B cell (primary cell): ENCODE measurements around the gene MAN1A1. TPM values are rescaled to one million over a fixed set of nuclear protein-coding genes. Genes with fewer than 3 reads are reported as not detected.

ENCODE experiments used
- ATAC-seq: fragments of 200-7000 bp; cut with Tn5 transposase; one replicate; pipeline ENCODE4 v1.10.0; 2021; ENCODE audit warnings: low read depth, mild to moderate bottlenecking, moderate number of reproducible peaks, moderate library complexity
- CTCF ChIA-PET: fragments of 350-600 bp; sonication (Branson Sonifier 250); formaldehyde crosslinking; loops from one replicate; lab custom pipeline; 2021; ENCODE audit warnings: antibody characterized with exemption, inconsistent platforms; lab: Charles Lee
- POLR2A ChIA-PET: fragments of 350-600 bp; sonication (Branson Sonifier 250); formaldehyde crosslinking; loops from one replicate; lab custom pipeline; 2021; ENCODE audit warnings: antibody characterized with exemption; lab: Charles Lee
- DNase-seq: peaks from one replicate; pipeline ENCODE4 v3.0.0; 2013
- H2AFZ ChIP-seq: 2 replicates; pipeline ENCODE4 v1.6.1; 2012; ENCODE audit warnings: mild to moderate bottlenecking, low read depth, low read length; ENCODE audit not compliant: insufficient read depth, poor library complexity, severe bottlenecking
- H3K27ac ChIP-seq, 2 donors: 1 replicate in 1 of 2; 2 replicates in 1 of 2; pipeline ENCODE4 v1.5.1; 2012 to 2013; ENCODE audit warnings: low read length in 2 of 2, mild to moderate bottlenecking in 2 of 2, moderate library complexity in 1 of 2
- H3K27me3 ChIP-seq, 4 experiments: fragments of 200-600 bp in 1 of 4; sonication (generic) in 1 of 4; replicated peaks in 1 of 4; 1 replicate in 2 of 4; 2 replicates in 2 of 4; pipeline versions ENCODE4 v1.6.1 to v1.7.0; 2013 to 2016; ENCODE audit warnings: low read length in 3 of 4, mild to moderate bottlenecking in 2 of 4, mixed read lengths in 1 of 4, moderate library complexity in 1 of 4; ENCODE audit not compliant: insufficient read depth in 4 of 4, control insufficient read depth in 3 of 4; ENCODE audit errors: control extremely low read depth in 1 of 4
- H3K36me3 ChIP-seq, 2 experiments: replicated peaks in 1 of 2; 1 replicate in 1 of 2; 2 replicates in 1 of 2; pipeline versions ENCODE4 v1.6.1 to v1.7.1; 2013; ENCODE audit warnings: low read length in 1 of 2; ENCODE audit not compliant: insufficient read depth in 2 of 2, control insufficient read depth in 1 of 2; ENCODE audit errors: control extremely low read depth in 1 of 2, extremely low read depth in 1 of 2
- H3K4me1 ChIP-seq, 2 donors: fragments of 200-600 bp in 1 of 2; sonication (generic) in 1 of 2; 1 replicate in 1 of 2; 2 replicates in 1 of 2; pipeline versions ENCODE4 v1.5.1 to v1.6.1; 2013 to 2017; ENCODE audit warnings: low read length in 2 of 2; ENCODE audit not compliant: control insufficient read depth in 2 of 2, insufficient read depth in 2 of 2
- H3K4me2 ChIP-seq: replicated peaks from 2 replicates; pipeline ENCODE3; 2012; ENCODE audit warnings: mild to moderate bottlenecking, low read depth, low read length; ENCODE audit not compliant: poor library complexity, severe bottlenecking
- H3K4me3 ChIP-seq, 5 experiments: fragments of 200-600 bp in 1 of 5; sonication (generic) in 1 of 5; 1 replicate in 3 of 5; 2 replicates in 2 of 5; pipeline versions ENCODE4 v1.5.1 to v1.7.0; 2011 to 2016; ENCODE audit warnings: low read length in 4 of 5, mild to moderate bottlenecking in 4 of 5, low read depth in 2 of 5, control low read depth in 1 of 5, moderate library complexity in 1 of 5; ENCODE audit not compliant: insufficient read depth in 1 of 5; ENCODE audit errors: control extremely low read depth in 1 of 5, extremely low read depth in 1 of 5
- H3K79me2 ChIP-seq: fragments of 200-600 bp; sonication (generic); one replicate; pipeline ENCODE4 v1.6.0; 2016; ENCODE audit warnings: low read length; ENCODE audit not compliant: control insufficient read depth, insufficient read depth
- H3K9ac ChIP-seq: fragments of 200-600 bp; sonication (generic); 2 replicates; pipeline ENCODE4 v1.6.1; 2017; ENCODE audit warnings: mild to moderate bottlenecking, low read length, moderate library complexity
- H3K9me3 ChIP-seq, 3 donors: one replicate each; pipeline versions ENCODE4 v1.6.1 to v1.7.1; 2013; ENCODE audit warnings: low read length in 2 of 3; ENCODE audit not compliant: control insufficient read depth in 2 of 3, insufficient read depth in 1 of 3; ENCODE audit errors: control extremely low read depth in 1 of 3
- H4K20me1 ChIP-seq: 2 replicates; pipeline ENCODE4 v1.6.0; 2012; ENCODE audit warnings: mild to moderate bottlenecking, low read length; ENCODE audit not compliant: insufficient read depth, control insufficient read depth, poor library complexity, severe bottlenecking
- H3K27ac Mint-ChIP-seq: one replicate; pipeline ENCODE4 v1.8.0; 2021; ENCODE audit warnings: mixed read lengths
- H3K27me3 Mint-ChIP-seq: one replicate; pipeline ENCODE4 v1.8.0; 2021; ENCODE audit warnings: mixed read lengths
- H3K4me1 Mint-ChIP-seq: one replicate; pipeline ENCODE4 v1.8.0; 2021; ENCODE audit warnings: mixed read lengths
- H3K4me3 Mint-ChIP-seq: one replicate; pipeline ENCODE4 v1.8.0; 2021; ENCODE audit warnings: mixed read lengths
- H3K9me3 Mint-ChIP-seq: one replicate; pipeline ENCODE4 v1.8.0; 2022; ENCODE audit warnings: mixed read lengths; ENCODE audit not compliant: insufficient read depth
- CTCF ChIP-seq: fragments of 200-600 bp; IDR thresholded peaks from one replicate; pipeline ENCODE4 v1.8.0; 2022; ENCODE audit warnings: antibody characterized with exemption, mild to moderate bottlenecking
- EZH2 ChIP-seq: IDR thresholded peaks from 2 replicates; pipeline ENCODE4 v1.6.1; 2012; ENCODE audit warnings: borderline replicate concordance, low read depth, mild to moderate bottlenecking, moderate library complexity, low read length; ENCODE audit not compliant: insufficient read depth, poor library complexity, severe bottlenecking
- WGBS: methylation state at CpG from one replicate; pipeline ENCODE4 v1.1.5; 2013; ENCODE audit warnings: missing lambda C conversion rate; ENCODE audit not compliant: insufficient coverage; 5-methylcytosine and 5-hydroxymethylcytosine counted together
- intact Hi-C: fragments of 100-400 bp; cut with micrococcal nuclease; formaldehyde crosslinking; loops from one replicate; pipeline ENCODE4 v1.10.0; 2022
- polyA plus RNA-seq: library from polyadenylated mRNA; depleted of rRNA; stranded (reverse); fragments of >200 nt; gene quantifications from 2 replicates; pipeline ENCODE4 v1.2.3, GENCODE V29; 2012
- total RNA-seq, 2 donors: library from RNA; stranded (reverse); fragments of 120-200 nt in 1 of 2; gene quantifications; 1 replicate in 1 of 2; 2 replicates in 1 of 2; pipeline versions ENCODE4 v1.2.3 to v1.2.4, GENCODE V29; 2013 to 2022

Gene MAN1A1
- total and polyA plus RNA-seq, 2 donors (not counting 1 experiment from before 2014, with no cell fraction given), result 5.1 to 31.7 TPM

DNA sequence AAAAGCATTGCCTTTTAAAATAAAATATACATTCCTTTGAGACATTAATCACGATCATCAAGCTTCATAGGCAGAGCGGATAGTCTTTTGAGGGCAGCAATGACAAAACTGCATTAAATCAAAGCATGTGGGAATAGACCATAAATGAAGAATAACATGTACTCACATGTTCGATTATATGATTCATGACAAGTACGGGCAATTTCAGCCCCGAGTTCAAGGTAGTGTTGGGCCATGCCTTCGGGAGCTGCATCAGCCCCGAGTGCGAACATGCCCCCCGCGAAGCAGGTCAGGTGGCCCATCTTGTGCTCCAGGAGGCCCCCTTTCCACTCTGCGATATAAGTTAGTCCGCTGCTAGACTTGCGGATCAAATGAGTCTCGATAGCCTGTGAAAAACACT lies 160.1 kb downstream of the MAN1A1 start:
- TF ChIP-seq CTCF (no peak), EZH2 (no peak)
- H3K4me3 Mint-ChIP-seq, result no peak overlapping the region
- no peaks in the 10 kb centered on the region for H3K4me1 Mint-ChIP-seq
- ATAC-seq (no peak), DNase-seq (no peak)
- no peak overlapping the region for H3K27ac ChIP-seq
- H3K9ac ChIP-seq, result no peak overlapping the region
- intact Hi-C loops, result no loop called here
- no peaks in the 10 kb centered on the region for H3K27me3 Mint-ChIP-seq
- no peaks in the 10 kb centered on the region for H4K20me1 ChIP-seq
- 93% methylated on average over 12 of the region's 14 CpGs for WGBS
- H3K9me3 ChIP-seq, result no peaks in the 10 kb centered on the region
- no peaks in the 10 kb centered on the region for H3K9me3 Mint-ChIP-seq
- no peaks in the 10 kb centered on the region for H3K4me1 ChIP-seq
- no peak overlapping the region for H2AFZ ChIP-seq
- no peak overlapping the region for H3K27ac Mint-ChIP-seq
- POLR2A ChIA-PET, result no interaction called here
- H3K27me3 ChIP-seq, result no peaks in the 10 kb centered on the region
- H3K79me2 ChIP-seq, result no peaks in the 10 kb centered on the region
- CTCF ChIA-PET, result no interaction called here
- no peak overlapping the region for H3K4me3 ChIP-seq
- peaks cover 14 to 29% of the 10 kb centered on the region in 2 experiments for H3K36me3 ChIP-seq
- no peak overlapping the region for H3K4me2 ChIP-seq

DNA sequence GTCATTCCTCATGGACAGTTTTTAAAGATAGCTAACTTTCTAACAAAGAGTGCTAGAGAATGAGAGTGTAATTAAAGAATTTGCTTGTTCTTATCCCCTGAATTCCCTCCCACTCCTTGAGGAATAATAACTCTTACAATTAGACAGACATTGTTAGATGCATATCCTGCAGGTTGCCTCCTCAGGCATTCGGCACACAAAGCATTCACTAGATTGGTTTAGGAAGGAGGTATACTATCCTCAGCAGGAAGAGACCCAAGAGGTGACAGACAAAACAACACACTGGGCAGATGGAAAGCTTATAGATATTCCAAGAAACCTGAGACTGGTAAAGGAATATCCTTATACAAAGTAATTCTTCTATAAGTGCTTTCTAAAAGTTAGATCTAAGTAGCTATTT lies 162.0 kb downstream of the MAN1A1 start:
- CTCF ChIA-PET, result interaction anchor here (0.9 kb wide), 1 partner anchor 64 kb away, joined by 3 read pairs; no protein-coding TSS in a partner anchor
- POLR2A ChIA-PET, result interaction anchor here (0.6 kb wide), 1 partner anchor 54 kb away, joined by 3 read pairs; no protein-coding TSS in a partner anchor
- ATAC-seq, result no peak

More for the DNA sequence above, 162.0 kb downstream of the MAN1A1 start:
- no peak for TF ChIP-seq CTCF
- no peak for TF ChIP-seq EZH2
- Mint-ChIP-seq H3K27me3 (no peaks in the 10 kb centered on the region), H3K9me3 (no peaks in the 10 kb centered on the region), H3K27ac (no peak overlapping the region), H3K4me3 (no peak overlapping the region), H3K4me1 (no peaks in the 10 kb centered on the region)
- Histone ChIP-seq H3K27me3 (no peaks in the 10 kb centered on the region), H3K79me2 (no peaks in the 10 kb centered on the region), H3K36me3 (peaks cover 16 to 19% of the 10 kb centered on the region in 2 experiments), H3K27ac (no peak overlapping the region), H3K9ac (no peak overlapping the region), H2AFZ (no peak overlapping the region), H3K9me3 (no peaks in the 10 kb centered on the region), H3K4me1 (no peaks in the 10 kb centered on the region), H3K4me2 (no peak overlapping the region), H4K20me1 (no peaks in the 10 kb centered on the region), H3K4me3 (no peak overlapping the region)
- DNase-seq, result no peak
- intact Hi-C loops, result no loop called here
- no CpG with 5 or more reads among the region's 1 CpG for WGBS
